Suprapubic skin (tissue), 4 donors: ENCODE results near the gene AFF4. TPM values are rescaled to one million over a fixed set of nuclear protein-coding genes. Genes with fewer than 3 reads are reported as not detected.

Experiments
- DNase-seq, 2 donors: peaks; one replicate each; pipeline ENCODE4 v3.0.0-alpha.2; 2019; ENCODE audit warnings: low spot score in 2 of 2
- H3K27ac ChIP-seq: fragments of 200-600 bp; sonication (generic); one replicate; pipeline ENCODE4 v1.5.1; 2019
- H3K27me3 ChIP-seq: fragments of 200-600 bp; sonication (generic); one replicate; pipeline ENCODE4 v1.5.1; 2019
- H3K36me3 ChIP-seq: fragments of 200-600 bp; sonication (generic); one replicate; pipeline ENCODE4 v1.5.1; 2019
- H3K4me1 ChIP-seq: fragments of 200-600 bp; sonication (generic); one replicate; pipeline ENCODE4 v1.5.1; 2019
- H3K4me3 ChIP-seq: fragments of 200-600 bp; sonication (generic); one replicate; pipeline ENCODE4 v1.5.1; 2019; ENCODE audit warnings: mild to moderate bottlenecking
- H3K9me3 ChIP-seq: fragments of 200-600 bp; sonication (generic); one replicate; pipeline ENCODE4 v1.5.1; 2019
- EP300 ChIP-seq: sonication (generic); formaldehyde crosslinking; IDR thresholded peaks from one replicate; pipeline ENCODE4 v1.6.1; 2017; ENCODE audit warnings: antibody characterized with exemption
- POLR2A ChIP-seq, 2 donors: fragments of 450-650 bp; IDR thresholded peaks; one replicate each; pipeline ENCODE4 v1.6.1; 2017; ENCODE audit warnings: antibody characterized with exemption in 2 of 2, mild to moderate bottlenecking in 2 of 2, moderate library complexity in 2 of 2
- POLR2AphosphoS5 ChIP-seq, 3 donors: sonication (generic); formaldehyde crosslinking; IDR thresholded peaks; one replicate each; pipeline ENCODE4 v1.6.1; 2017; ENCODE audit warnings: antibody characterized with exemption in 3 of 3
- WGBS: methylation state at CpG from one replicate; pipeline ENCODE4 v1.1.5; 2018; 5-methylcytosine and 5-hydroxymethylcytosine counted together
- total RNA-seq, 4 donors: library from RNA; depleted of rRNA; stranded (reverse); fragments of >200 nt; gene quantifications; one replicate each; pipeline ENCODE4 v1.1.0, GENCODE V29; 2016
- TF ChIP-seq, protein P1 (sequence below), 2 donors: fragments of 200-600 bp in 1 of 2; fragments of 450-650 bp in 1 of 2; sonication (generic) in 1 of 2; IDR thresholded peaks; one replicate each; pipeline ENCODE4 v1.5.1; 2016 to 2019; ENCODE audit warnings: antibody characterized with exemption in 2 of 2, mild to moderate bottlenecking in 1 of 2, moderate library complexity in 1 of 2

The AFF4 gene
- total RNA-seq, 4 donors from 2014 or later = 55.8 to 107 (median 71.7) TPM

DNA sequence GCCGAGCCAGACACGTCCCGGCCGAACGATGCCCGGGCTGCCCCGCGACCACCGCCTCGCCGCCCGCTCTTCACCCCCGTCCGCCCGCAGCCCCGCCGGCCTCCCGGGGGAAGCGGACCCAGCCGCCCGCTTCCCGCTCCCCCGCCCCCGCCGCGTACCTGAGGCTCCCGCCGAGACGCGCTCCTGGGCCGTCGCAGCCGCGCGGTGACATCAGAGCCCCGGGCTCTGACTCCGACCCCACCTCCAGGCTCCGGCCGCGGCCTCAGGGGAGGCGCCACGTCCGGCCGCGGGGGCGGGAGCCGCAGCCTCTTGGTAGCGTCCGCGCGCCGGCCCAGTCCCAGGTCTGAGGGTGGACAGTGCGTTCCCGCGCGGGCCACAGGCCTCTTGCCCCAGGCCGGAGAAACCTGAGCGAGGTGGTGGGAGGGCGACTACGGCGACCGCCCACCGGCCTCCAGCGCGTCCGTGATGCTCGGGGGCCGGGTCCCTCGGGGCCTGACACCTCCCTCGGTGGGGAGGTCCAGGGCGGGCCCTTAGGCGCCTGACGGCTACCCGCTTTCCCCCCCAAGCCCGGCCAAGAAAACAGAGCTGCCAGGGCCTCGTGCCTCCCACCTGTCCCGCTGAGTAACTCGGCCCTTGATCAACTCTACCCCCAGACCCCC, 132.9 kb downstream of the AFF4 start, which contains the start of gene SHROOM1:
Gene SHROOM1 (minus strand): TSS at position 212 of the 659 bp plus-strand sequence. CDS start 4,507 bp downstream, outside the sequence.
- Histone ChIP-seq H3K27ac (peak within 1 kb of the TSS; percentile 74), H3K9me3 (no peaks in the 10 kb centered on the region), H3K4me1 (peaks cover 22% of the 10 kb centered on the region), H3K36me3 (no peaks in the 10 kb centered on the region), H3K27me3 (peaks cover 13% of the 10 kb centered on the region), H3K4me3 (peak within 1 kb of the TSS; percentile 87)
- DNase-seq = peak in 1 of 2 donors; percentile 68
- 25% methylated on average over 20 of the region's 78 CpGs for WGBS
- TF ChIP-seq, protein P1, sequence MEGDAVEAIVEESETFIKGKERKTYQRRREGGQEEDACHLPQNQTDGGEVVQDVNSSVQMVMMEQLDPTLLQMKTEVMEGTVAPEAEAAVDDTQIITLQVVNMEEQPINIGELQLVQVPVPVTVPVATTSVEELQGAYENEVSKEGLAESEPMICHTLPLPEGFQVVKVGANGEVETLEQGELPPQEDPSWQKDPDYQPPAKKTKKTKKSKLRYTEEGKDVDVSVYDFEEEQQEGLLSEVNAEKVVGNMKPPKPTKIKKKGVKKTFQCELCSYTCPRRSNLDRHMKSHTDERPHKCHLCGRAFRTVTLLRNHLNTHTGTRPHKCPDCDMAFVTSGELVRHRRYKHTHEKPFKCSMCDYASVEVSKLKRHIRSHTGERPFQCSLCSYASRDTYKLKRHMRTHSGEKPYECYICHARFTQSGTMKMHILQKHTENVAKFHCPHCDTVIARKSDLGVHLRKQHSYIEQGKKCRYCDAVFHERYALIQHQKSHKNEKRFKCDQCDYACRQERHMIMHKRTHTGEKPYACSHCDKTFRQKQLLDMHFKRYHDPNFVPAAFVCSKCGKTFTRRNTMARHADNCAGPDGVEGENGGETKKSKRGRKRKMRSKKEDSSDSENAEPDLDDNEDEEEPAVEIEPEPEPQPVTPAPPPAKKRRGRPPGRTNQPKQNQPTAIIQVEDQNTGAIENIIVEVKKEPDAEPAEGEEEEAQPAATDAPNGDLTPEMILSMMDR (IDR thresholded peaks at IDR 0.05) = no peak
- no peak for TF ChIP-seq POLR2A (IDR thresholded peaks at IDR 0.05)
- TF ChIP-seq POLR2AphosphoS5 (IDR thresholded peaks at IDR 0.05) = no peak
- no peak for TF ChIP-seq EP300

GRCh38 chr5:132829742-132830435, 133.5 kb downstream of the AFF4 start:
- WGBS = 23% methylated on average over 8 of the region's 75 CpGs
- Histone ChIP-seq H3K36me3 (no peaks in the 10 kb centered on the region), H3K4me3 (peak overlapping the region; percentile 87), H3K27me3 (peaks cover 16% of the 10 kb centered on the region), H3K4me1 (peaks cover 26% of the 10 kb centered on the region), H3K9me3 (no peaks in the 10 kb centered on the region), H3K27ac (peak overlapping the region; percentile 74)
- TF ChIP-seq, protein P1 (IDR thresholded peaks at IDR 0.05) = peak; percentile 60 to 93
- no peak for TF ChIP-seq POLR2A (IDR thresholded peaks at IDR 0.05)
- peak; percentile 81 to 89 for DNase-seq

DNA sequence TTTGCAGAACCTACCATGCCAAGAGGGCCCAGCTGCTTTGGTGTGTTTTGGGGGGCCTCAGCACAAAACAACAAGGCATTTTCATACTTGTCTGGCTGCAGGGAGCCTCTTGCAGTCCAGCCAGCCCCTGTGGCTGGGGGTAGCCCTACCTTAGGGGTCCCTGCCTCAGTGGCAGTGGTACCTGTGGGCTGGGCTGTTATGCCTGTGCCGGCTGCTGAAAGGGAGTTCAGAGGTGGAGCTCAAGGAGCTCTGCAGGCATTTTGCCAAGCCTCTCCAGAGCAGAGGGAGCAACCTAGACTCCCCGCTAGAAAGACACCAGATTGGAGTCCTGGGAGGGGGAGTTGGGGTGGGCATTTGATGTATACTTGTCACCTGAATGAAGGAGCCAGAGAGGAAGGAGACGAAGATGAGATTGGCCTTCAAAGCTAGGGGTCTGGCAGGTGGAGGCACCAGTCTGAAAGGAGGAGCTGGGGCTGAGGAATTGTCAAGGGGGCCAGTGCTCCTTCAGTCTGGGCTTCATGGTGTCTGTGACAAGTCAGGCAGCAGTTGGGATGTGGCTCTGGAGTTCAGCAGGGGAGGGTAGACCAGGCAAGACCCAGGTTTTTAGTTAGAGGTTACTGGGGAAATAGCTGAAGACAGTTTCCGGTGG, 134.5 kb downstream of the AFF4 start:
- WGBS = 84% methylated on average over 4 of the region's 4 CpGs
- peaks cover 16% of the 10 kb centered on the region for H3K27me3 ChIP-seq
- H3K4me3 ChIP-seq = peak overlapping the region; percentile 87
- TF ChIP-seq EP300 (no peak), POLR2A (IDR thresholded peaks at IDR 0.05) (no peak), POLR2AphosphoS5 (IDR thresholded peaks at IDR 0.05) (no peak)
- TF ChIP-seq, protein P1 (IDR thresholded peaks at IDR 0.05) = no peak
- no peaks in the 10 kb centered on the region for H3K36me3 ChIP-seq
- peaks cover 26% of the 10 kb centered on the region for H3K4me1 ChIP-seq
- no peaks in the 10 kb centered on the region for H3K9me3 ChIP-seq
- DNase-seq = peak in 1 of 2 donors; percentile 58
- no peak overlapping the region for H3K27ac ChIP-seq

GRCh38 chr5:132827943-132828673, 135.3 kb downstream of the AFF4 start:
- WGBS = 100% methylated on average over 3 of the region's 4 CpGs
- H3K27ac ChIP-seq = no peak overlapping the region
- peaks cover 28% of the 10 kb centered on the region for H3K4me1 ChIP-seq
- peaks cover 19% of the 10 kb centered on the region for H3K27me3 ChIP-seq
- H3K9me3 ChIP-seq = no peaks in the 10 kb centered on the region
- TF ChIP-seq EP300 (no peak), POLR2AphosphoS5 (IDR thresholded peaks at IDR 0.05) (no peak), POLR2A (IDR thresholded peaks at IDR 0.05) (no peak)
- TF ChIP-seq, protein P1 (IDR thresholded peaks at IDR 0.05) = no peak
- no peak overlapping the region for H3K4me3 ChIP-seq
- DNase-seq = peak in 1 of 2 donors; percentile 6
- no peaks in the 10 kb centered on the region for H3K36me3 ChIP-seq
